Endothelial cell of coronary artery (primary cell): ENCODE data around the gene OR11L1. TPM values are rescaled to one million over a fixed set of nuclear protein-coding genes. Genes with fewer than 3 reads are reported as not detected.

Experiments used
- total RNA-seq: library from RNA; depleted of rRNA; stranded (reverse); fragments of >200 nt; gene quantifications from 2 replicates; pipeline ENCODE4 v1.2.3, GENCODE V29; 2014

Gene OR11L1
- total RNA-seq: not detected in 2 replicates

GRCh38 chr1:247841796-247842195 is at the start of gene OR11L1:
OR11L1 (minus strand) TSS chr1:247841896; CDS start chr1:247841896, 0 bp downstream.

GRCh38 chr1:247857069-247857984 is 15.6 kb upstream of the OR11L1 start, which contains the start of gene TRIM58:
TRIM58 (plus strand) TSS chr1:247857187; CDS start chr1:247857247, 60 bp downstream.

GRCh38 chr1:247824023-247824422 is 17.7 kb downstream of the OR11L1 start, which contains the start of gene OR14A16:
OR14A16 (minus strand) TSS chr1:247824119; CDS start chr1:247815729, 8,390 bp downstream.

Other genes with a start within 250 kb of the OR11L1 start
- gene OR2G3, start 236.3 kb downstream of the OR11L1 start, total RNA-seq: not detected in 2 replicates
- not detected in 2 replicates for gene OR13G1, start 162.2 kb downstream of the OR11L1 start, total RNA-seq
- not detected in 2 replicates for gene OR6F1, start 125.2 kb downstream of the OR11L1 start, total RNA-seq
- gene OR14K1, start 103.3 kb downstream of the OR11L1 start, total RNA-seq: not detected in 2 replicates
- gene OR14A2, start 93.8 kb downstream of the OR11L1 start, total RNA-seq: not detected in 2 replicates
- gene OR1C1, start 81.3 kb downstream of the OR11L1 start, total RNA-seq: not detected in 2 replicates
- gene OR14A16, start 17.8 kb downstream of the OR11L1 start, total RNA-seq: not detected in 2 replicates
- gene TRIM58, start 15.3 kb upstream of the OR11L1 start, total RNA-seq: under 0.01 and 0.09 TPM in 2 replicates
- gene OR2W3, start 53.7 kb upstream of the OR11L1 start, total RNA-seq: not detected in 2 replicates
- gene OR2T8, start 78.4 kb upstream of the OR11L1 start, total RNA-seq: not detected in 2 replicates
- gene OR2AJ1, start 83.0 kb upstream of the OR11L1 start, total RNA-seq: not detected in 2 replicates
- gene OR2L8, start 107.0 kb upstream of the OR11L1 start, total RNA-seq: not detected in 2 replicates
- gene OR2AK2, start 123.3 kb upstream of the OR11L1 start, total RNA-seq: not detected in 2 replicates
- not detected in 2 replicates for gene OR2L5, start 171.8 kb upstream of the OR11L1 start, total RNA-seq
- not detected in 2 replicates for gene OR2L2, start 188.2 kb upstream of the OR11L1 start, total RNA-seq
- gene OR2L3, start 204.9 kb upstream of the OR11L1 start, total RNA-seq: not detected in 2 replicates